Lung microvascular endothelial cell (primary cell): ENCODE results near the gene ILF2. TPM values are rescaled to one million over a fixed set of nuclear protein-coding genes. Genes with fewer than 3 reads are reported as not detected.
A peak's percentile ranks its signal among the peaks of the same experiment; 100 is the strongest.
"Not testable (repeated sequence)": the region's sequence is repeated elsewhere in the genome, so short reads cannot be mapped to it uniquely, and the experiment has no call there.

ENCODE experiments used
- DNase-seq, 2 donors: peaks; one replicate each; pipeline versions ENCODE4 v3.0.0 to v3.0.0-alpha.2; 2010; ENCODE audit warnings: low read depth in 2 of 2
- total RNA-seq: library from RNA; depleted of rRNA; stranded (reverse); fragments of >200 nt; gene quantifications from 2 replicates; pipeline ENCODE4 v1.2.1, GENCODE V29; 2014

ILF2 gene
- total RNA-seq, 1 donor from 2014 or later: 165 TPM

GRCh38 chr1:153649137-153649862 is 21.5 kb downstream of the ILF2 start:
- DNase-seq: no peak

- no peak for DNase-seq
Observed at GRCh38 chr1:153648000-153648643, 22.7 kb downstream of the ILF2 start.

- no peak for DNase-seq
Observed at GRCh38 chr1:153647346-153647714, 23.5 kb downstream of the ILF2 start.

GRCh38 chr1:153646672-153647345 is 24.0 kb downstream of the ILF2 start:
- DNase-seq: no peak

GRCh38 chr1:153643816-153644215 is 27.0 kb downstream of the ILF2 start:
- no peak for DNase-seq

GRCh38 chr1:153643100-153643499 is 27.7 kb downstream of the ILF2 start:
- DNase-seq: no peak

GRCh38 chr1:153642161-153642560 is 28.6 kb downstream of the ILF2 start:
- DNase-seq: no peak

GRCh38 chr1:153640861-153641260 is 29.9 kb downstream of the ILF2 start:
- DNase-seq: no peak

GRCh38 chr1:153640213-153640612 is 30.6 kb downstream of the ILF2 start:
- DNase-seq: not testable (repeated sequence)

- no peak for DNase-seq
Observed at GRCh38 chr1:153639280-153639679, 31.5 kb downstream of the ILF2 start.

- DNase-seq: no peak
Observed at GRCh38 chr1:153638261-153638660, 32.5 kb downstream of the ILF2 start.

GRCh38 chr1:153636312-153636711 is 34.5 kb downstream of the ILF2 start:
- DNase-seq: no peak

- no peak for DNase-seq
Observed at GRCh38 chr1:153635872-153636271, 34.9 kb downstream of the ILF2 start.

GRCh38 chr1:153633754-153634665 is 36.8 kb downstream of the ILF2 start, which contains the start of gene CHTOP:
Gene CHTOP, plus strand, starts transcription at chr1:153634066. Its CDS starts 2,523 bp downstream, at chr1:153636589.
- peak; percentile 99 to 100 for DNase-seq

- DNase-seq: no peak
Observed at GRCh38 chr1:153633161-153633753, 37.5 kb downstream of the ILF2 start.

- DNase-seq: no peak
Observed at GRCh38 chr1:153631047-153632022, 39.5 kb downstream of the ILF2 start.

- DNase-seq: no peak
Observed at GRCh38 chr1:153630384-153630783, 40.4 kb downstream of the ILF2 start.

GRCh38 chr1:153629971-153630370 is 40.8 kb downstream of the ILF2 start:
- DNase-seq: no peak

GRCh38 chr1:153629343-153629665 is 41.5 kb downstream of the ILF2 start:
- DNase-seq: no peak
